Measurements from ENCODE around the gene UBXN7. TPM values are rescaled to one million over a fixed set of nuclear protein-coding genes. Genes with fewer than 3 reads are reported as not detected.
"Not testable (repeated sequence)": the region's sequence is repeated elsewhere in the genome, so short reads cannot be mapped to it uniquely, and the experiment has no call there.

Gene UBXN7
- total RNA-seq, 1 experiment from 2014 or later: 64.7 TPM

GRCh38 chr3:196315821-196316220, 116.4 kb downstream of the UBXN7 start:
- no peak for TF ChIP-seq CTCF (IDR thresholded peaks at IDR 0.05; ENCODE audit: unreplicated experiment)
- intact Hi-C loops (cut with micrococcal nuclease): loop anchor here (5.0 kb wide), 1 partner anchor 186 kb away; the partner anchor contains the start of gene RNF168
- Mint-ChIP-seq H3K4me3 (ENCODE audit: unreplicated experiment) (no peak overlapping the region), H3K36me3 (ENCODE audit: insufficient read depth, unreplicated experiment) (peaks cover 11% of the 10 kb centered on the region), H3K4me1 (ENCODE audit: insufficient read depth, unreplicated experiment) (no peaks in the 10 kb centered on the region), H3K27ac (ENCODE audit: low read depth, unreplicated experiment) (no peak overlapping the region), H3K9me3 (ENCODE audit: unreplicated experiment) (no peaks in the 10 kb centered on the region), H3K27me3 (ENCODE audit: insufficient read depth, unreplicated experiment) (no peaks in the 10 kb centered on the region)
- ChIA-PET CTCF (interaction anchor here (0.6 to 0.7 kb wide), 2 partner anchors 62 to 92 kb away, joined by 3 to 4 read pairs; no protein-coding TSS in a partner anchor), POLR2A (interaction anchor here (0.6 to 3.1 kb wide), 5 partner anchors 21 to 404 kb away, joined by 3 to 17 read pairs (median 3); partner anchors contain the start of gene UBXN7)
- BruUV-seq (replicated peaks): no TSS peak
- DNase-seq (ENCODE audit: unreplicated experiment): no peak

- Mint-ChIP-seq H3K27ac (ENCODE audit: low read depth, unreplicated experiment) (no peak overlapping the region), H3K4me3 (ENCODE audit: unreplicated experiment) (no peak overlapping the region), H3K4me1 (ENCODE audit: insufficient read depth, unreplicated experiment) (no peaks in the 10 kb centered on the region), H3K9me3 (ENCODE audit: unreplicated experiment) (no peaks in the 10 kb centered on the region), H3K36me3 (ENCODE audit: insufficient read depth, unreplicated experiment) (peaks cover 11% of the 10 kb centered on the region), H3K27me3 (ENCODE audit: insufficient read depth, unreplicated experiment) (no peaks in the 10 kb centered on the region)
- BruUV-seq (replicated peaks): no TSS peak
- no peak for DNase-seq (ENCODE audit: unreplicated experiment)
- intact Hi-C loops (cut with micrococcal nuclease): no loop called here
- ChIA-PET CTCF (interaction anchor here (0.6 kb wide), 2 partner anchors 15 to 85 kb away, joined by 3 to 4 read pairs; no protein-coding TSS in a partner anchor), POLR2A (interaction anchor here (0.6 to 1.0 kb wide), 2 partner anchors 118 to 804 kb away, joined by 3 read pairs; partner anchors contain the start of gene UBXN7)
- no peak for TF ChIP-seq CTCF (IDR thresholded peaks at IDR 0.05; ENCODE audit: unreplicated experiment)
Observed at GRCh38 chr3:196314597-196314996, 117.6 kb downstream of the UBXN7 start.

- BruUV-seq (replicated peaks); H3K4me3 Mint-ChIP-seq (ENCODE audit: unreplicated experiment); H3K9me3 Mint-ChIP-seq (ENCODE audit: unreplicated experiment); H3K27me3 Mint-ChIP-seq (ENCODE audit: insufficient read depth, unreplicated experiment); H3K4me1 Mint-ChIP-seq (ENCODE audit: insufficient read depth, unreplicated experiment); DNase-seq (ENCODE audit: unreplicated experiment); H3K27ac Mint-ChIP-seq (ENCODE audit: low read depth, unreplicated experiment); intact Hi-C loops (cut with micrococcal nuclease): not testable (repeated sequence)
- peaks cover 11% of the 10 kb centered on the region for H3K36me3 Mint-ChIP-seq (ENCODE audit: insufficient read depth, unreplicated experiment)
- CTCF ChIA-PET: interaction anchor here (0.6 kb wide), 1 partner anchor 86 kb away, joined by 3 read pairs; no protein-coding TSS in a partner anchor
- POLR2A ChIA-PET: interaction anchor here (0.6 to 1.0 kb wide), 2 partner anchors 119 to 804 kb away, joined by 3 read pairs; partner anchors contain the start of gene UBXN7
Observed at GRCh38 chr3:196314086-196314485, 118.1 kb downstream of the UBXN7 start.

GRCh38 chr3:196302960-196303359, 129.3 kb downstream of the UBXN7 start:
- H3K4me1 Mint-ChIP-seq (ENCODE audit: insufficient read depth, unreplicated experiment); H3K4me3 Mint-ChIP-seq (ENCODE audit: unreplicated experiment); H3K27me3 Mint-ChIP-seq (ENCODE audit: insufficient read depth, unreplicated experiment); H3K9me3 Mint-ChIP-seq (ENCODE audit: unreplicated experiment); CTCF ChIA-PET; DNase-seq (ENCODE audit: unreplicated experiment); H3K27ac Mint-ChIP-seq (ENCODE audit: low read depth, unreplicated experiment); intact Hi-C loops (cut with micrococcal nuclease); BruUV-seq (replicated peaks): not testable (repeated sequence)
- H3K36me3 Mint-ChIP-seq (ENCODE audit: insufficient read depth, unreplicated experiment): peaks cover 38% of the 10 kb centered on the region
- POLR2A ChIA-PET: interaction anchor here (1.0 to 1.2 kb wide), 2 partner anchors 15 kb away, joined by 3 to 4 read pairs; partner anchors contain the start of genes DYNLT2B and PCYT1A

GRCh38 chr3:196302551-196302950, 129.7 kb downstream of the UBXN7 start:
- H3K27ac Mint-ChIP-seq (ENCODE audit: low read depth, unreplicated experiment); H3K4me1 Mint-ChIP-seq (ENCODE audit: insufficient read depth, unreplicated experiment); intact Hi-C loops (cut with micrococcal nuclease); H3K27me3 Mint-ChIP-seq (ENCODE audit: insufficient read depth, unreplicated experiment); BruUV-seq (replicated peaks); DNase-seq (ENCODE audit: unreplicated experiment); CTCF ChIA-PET; H3K4me3 Mint-ChIP-seq (ENCODE audit: unreplicated experiment); H3K9me3 Mint-ChIP-seq (ENCODE audit: unreplicated experiment): not testable (repeated sequence)
- peaks cover 42% of the 10 kb centered on the region for H3K36me3 Mint-ChIP-seq (ENCODE audit: insufficient read depth, unreplicated experiment)
- POLR2A ChIA-PET: interaction anchor here (1.2 kb wide), 1 partner anchor 15 kb away, joined by 4 read pairs; the partner anchor contains the start of gene DYNLT2B

Data from MCF 10A (cell line).